D341Med (cell line): ENCODE measurements around the gene COL5A2.

Source experiments
- DNase-seq: peaks from one replicate; pipeline ENCODE4 v3.0.0; 2012; ENCODE audit warnings: low spot score

The COL5A2 gene

GRCh38 chr2:189147361-189147760, 32.2 kb downstream of the COL5A2 start:
- no peak for DNase-seq

GRCh38 chr2:189146553-189146952, 33.0 kb downstream of the COL5A2 start:
- no peak for DNase-seq

DNA sequence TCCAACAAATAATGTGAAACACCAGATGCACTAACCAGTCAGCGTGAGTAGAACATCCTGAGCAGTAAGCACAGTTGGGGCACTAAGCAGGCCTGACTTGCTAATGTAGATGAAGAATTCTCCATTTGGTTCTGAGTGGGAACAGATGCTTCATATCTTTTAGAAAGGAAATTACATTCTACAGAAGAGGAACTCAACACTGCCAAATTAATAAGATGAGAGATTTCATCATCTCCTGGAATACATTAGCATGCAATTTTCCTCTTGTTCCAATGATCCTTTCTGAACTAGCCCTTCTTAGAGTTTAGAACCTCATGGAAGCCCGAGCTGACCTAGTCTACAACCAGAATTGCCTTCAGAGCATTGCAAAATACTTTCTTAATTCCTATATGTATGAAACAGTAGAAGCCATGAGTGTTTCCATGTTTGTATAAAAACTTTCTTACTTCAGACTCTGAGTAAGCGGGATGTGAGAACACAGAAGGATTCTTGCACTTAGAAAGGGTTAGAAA, 34.8 kb downstream of the COL5A2 start:
- DNase-seq, result no peak

- no peak for DNase-seq
Measured at GRCh38 chr2:189143925-189144324, 35.6 kb downstream of the COL5A2 start.

- DNase-seq, result peak; percentile 59
Measured at GRCh38 chr2:189142893-189143759, 36.4 kb downstream of the COL5A2 start.

- DNase-seq, result no peak
Measured at GRCh38 chr2:189138800-189139199, 40.8 kb downstream of the COL5A2 start.

DNA sequence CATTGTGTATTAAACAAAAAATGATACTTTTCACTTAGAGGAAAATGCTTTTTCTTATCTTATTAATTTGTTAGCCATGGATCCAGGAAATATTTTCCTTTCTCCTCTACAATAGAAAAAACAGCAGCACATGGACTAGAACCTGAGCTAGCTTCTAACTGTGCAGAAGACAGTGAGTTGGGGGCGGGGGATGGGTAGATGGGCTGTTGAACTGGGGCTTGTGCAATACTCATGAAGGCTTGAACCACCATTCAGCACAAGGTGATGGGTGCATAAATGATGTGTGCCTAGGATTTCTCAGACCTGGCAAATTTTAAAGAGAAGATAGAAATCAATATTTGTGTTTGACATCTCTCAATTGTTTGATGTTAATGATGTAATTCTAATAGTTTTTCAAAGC, 42.0 kb downstream of the COL5A2 start:
- DNase-seq, result no peak

DNA sequence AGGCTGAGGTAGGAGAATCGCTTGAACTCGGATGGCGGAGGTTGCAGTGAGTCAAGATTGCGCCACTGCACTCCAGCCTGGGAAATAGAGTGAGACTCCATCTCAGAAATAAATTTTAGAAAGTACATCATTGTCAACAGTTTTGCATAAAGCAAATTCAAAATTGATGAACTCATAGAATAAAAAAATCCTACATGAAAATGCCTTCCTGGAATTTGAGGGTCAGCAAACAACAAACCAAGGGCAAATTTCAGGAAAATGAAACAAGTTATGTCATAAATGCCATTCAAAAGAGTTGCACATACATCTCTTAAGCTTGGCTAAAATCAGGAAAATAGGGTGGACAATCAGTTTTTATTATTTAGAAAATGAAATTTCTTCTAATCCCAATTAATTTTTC, 45.1 kb downstream of the COL5A2 start:
- DNase-seq, result no peak

GRCh38 chr2:189131991-189132390, 47.6 kb downstream of the COL5A2 start:
- no peak for DNase-seq

DNA sequence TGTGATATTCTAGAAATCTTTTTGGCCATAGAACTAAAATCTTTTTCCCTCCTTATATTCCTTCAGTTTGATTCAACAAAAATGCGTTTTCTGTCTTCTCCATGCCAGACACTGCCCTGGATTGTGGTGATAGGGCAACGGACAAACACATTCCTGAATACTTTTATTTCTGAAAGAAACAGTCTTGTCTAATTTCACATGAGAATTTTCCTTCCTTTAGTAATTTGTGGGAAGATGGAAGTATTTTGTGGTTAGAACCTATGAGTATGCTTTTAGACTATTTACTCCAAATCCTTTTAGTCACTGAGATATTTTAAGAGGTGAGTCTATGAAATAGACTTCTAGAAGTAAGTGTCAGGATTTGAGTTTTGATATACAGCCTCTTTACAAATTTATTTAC, 49.6 kb downstream of the COL5A2 start:
- no peak for DNase-seq

- DNase-seq, result no peak
Measured at GRCh38 chr2:189128970-189129369, 50.6 kb downstream of the COL5A2 start.

DNA sequence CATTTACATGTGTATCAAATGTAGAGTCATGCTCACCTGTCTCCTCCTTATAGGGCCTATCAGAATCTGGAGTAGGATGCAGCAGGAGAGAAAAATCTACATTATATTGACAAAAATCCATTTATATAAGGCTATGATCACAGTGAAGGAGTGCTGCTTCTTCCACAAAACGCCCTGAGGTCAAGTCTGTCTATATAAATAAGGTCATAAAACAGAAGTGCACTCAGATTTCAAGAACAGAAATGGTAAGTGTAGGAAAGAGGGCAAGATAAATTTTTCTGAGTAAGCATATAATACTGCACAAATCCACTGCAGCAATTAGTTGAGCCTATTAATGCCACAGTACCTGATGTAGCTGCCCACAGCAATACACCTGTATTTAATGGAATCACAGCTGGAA, 51.8 kb downstream of the COL5A2 start:
- DNase-seq, result no peak

- no peak for DNase-seq
Measured at GRCh38 chr2:189125195-189125594, 54.4 kb downstream of the COL5A2 start.

DNA sequence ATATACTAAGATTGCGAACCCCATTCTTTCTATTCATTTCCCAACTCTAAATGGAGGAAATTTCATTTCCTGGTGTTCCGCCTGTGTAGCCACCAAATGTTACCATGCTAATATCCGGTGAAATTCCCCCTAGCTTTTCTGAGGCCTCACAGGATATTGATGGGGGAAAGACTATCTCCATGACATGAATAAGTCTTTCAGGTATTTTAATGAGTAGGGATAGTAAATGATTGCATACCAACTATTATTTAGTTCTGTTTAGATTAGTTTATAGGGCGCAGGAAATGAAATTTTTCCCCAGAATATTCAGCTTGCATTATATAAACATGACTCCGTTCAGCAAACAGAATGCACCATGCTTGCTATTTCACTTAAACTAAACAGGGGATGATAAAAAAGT, 55.4 kb downstream of the COL5A2 start:
- DNase-seq, result no peak

- no peak for DNase-seq
Measured at GRCh38 chr2:189118386-189118785, 61.2 kb downstream of the COL5A2 start.

- no peak for DNase-seq
Measured at GRCh38 chr2:189116979-189117378, 62.6 kb downstream of the COL5A2 start.

DNA sequence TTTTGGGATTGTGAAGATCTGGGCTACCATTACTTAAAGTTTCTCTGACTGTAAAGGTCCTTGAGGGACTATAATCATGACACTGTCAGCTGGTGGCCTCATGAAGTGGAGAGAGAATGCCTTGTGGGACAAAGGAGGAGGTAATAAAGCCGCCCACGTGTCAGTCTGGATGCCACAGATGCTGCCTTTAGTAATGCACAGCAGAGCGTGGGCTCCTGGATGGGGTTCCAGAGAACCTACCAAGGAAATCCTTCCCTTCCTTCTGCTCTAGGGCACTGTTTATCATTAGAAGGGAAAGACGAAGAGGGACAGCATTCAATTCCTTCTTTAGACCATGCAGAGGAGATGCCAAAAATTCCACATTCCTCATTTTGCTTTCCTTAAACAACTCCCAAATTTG, 63.5 kb downstream of the COL5A2 start:
- DNase-seq, result no peak

GRCh38 chr2:189115126-189115525, 64.4 kb downstream of the COL5A2 start:
- DNase-seq, result no peak

GRCh38 chr2:189113963-189114362, 65.6 kb downstream of the COL5A2 start:
- no peak for DNase-seq

- no peak for DNase-seq
Measured at GRCh38 chr2:189111063-189111715, 68.4 kb downstream of the COL5A2 start.

DNA sequence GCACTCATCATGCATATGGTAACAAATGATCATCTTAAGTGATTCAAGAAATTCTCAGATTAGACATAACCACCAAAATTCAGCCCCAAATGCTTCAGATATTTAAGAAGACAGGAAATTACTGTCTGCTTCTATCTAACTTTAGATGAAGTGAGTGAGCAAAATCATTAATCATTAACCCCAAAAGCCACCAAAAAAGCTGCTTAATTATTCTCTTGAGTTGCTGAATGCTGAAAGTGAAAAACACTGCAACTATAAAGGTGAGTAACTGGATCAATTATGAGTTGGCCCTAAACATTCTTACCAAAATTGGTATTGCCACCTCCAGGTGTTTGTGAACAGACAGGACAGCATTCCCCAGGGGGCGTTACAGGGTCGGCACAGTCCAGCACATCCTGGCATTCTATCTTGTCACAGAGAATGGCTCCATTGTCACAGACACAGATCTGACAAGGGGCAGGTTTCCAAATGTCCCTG, 69.6 kb downstream of the COL5A2 start:
- DNase-seq, result no peak

GRCh38 chr2:189104934-189105333, 74.6 kb downstream of the COL5A2 start:
- no peak for DNase-seq

GRCh38 chr2:189102735-189103134, 76.8 kb downstream of the COL5A2 start:
- DNase-seq, result no peak
